Measurements from ENCODE around the gene IQGAP3.
A peak's percentile ranks its signal among the peaks of the same experiment; 100 is the strongest.

The IQGAP3 gene

GRCh38 chr1:156602557-156602993 lies 30.2 kb upstream of the IQGAP3 start:
- Histone ChIP-seq H3K27me3 (ENCODE audit: control insufficient read depth, insufficient read depth, low read length) (no peaks in the 10 kb centered on the region), H3K4me3 (ENCODE audit: low read length) (no peak overlapping the region), H3K9ac (ENCODE audit: low read length) (no peak overlapping the region), H3K36me3 (ENCODE audit: control insufficient read depth, insufficient read depth, low read length) (no peaks in the 10 kb centered on the region), H3K4me1 (ENCODE audit: control insufficient read depth, insufficient read depth, low read length) (peaks cover 13% of the 10 kb centered on the region), H3K9me3 (ENCODE audit: control insufficient read depth, low read length) (no peaks in the 10 kb centered on the region)

GRCh38 chr1:156601892-156602291 lies 29.5 kb upstream of the IQGAP3 start:
- H3K9ac ChIP-seq (ENCODE audit: low read length) = peak overlapping the region; percentile 70
- H3K9me3 ChIP-seq (ENCODE audit: control insufficient read depth, low read length) = no peaks in the 10 kb centered on the region
- H3K36me3 ChIP-seq (ENCODE audit: control insufficient read depth, insufficient read depth, low read length) = no peaks in the 10 kb centered on the region
- peak overlapping the region; percentile 52 for H3K4me3 ChIP-seq (ENCODE audit: low read length)
- H3K27me3 ChIP-seq (ENCODE audit: control insufficient read depth, insufficient read depth, low read length) = no peaks in the 10 kb centered on the region
- peaks cover 13% of the 10 kb centered on the region for H3K4me1 ChIP-seq (ENCODE audit: control insufficient read depth, insufficient read depth, low read length)

- peak within 1 kb of the TSS; percentile 70 for H3K9ac ChIP-seq (ENCODE audit: low read length)
- H3K9me3 ChIP-seq (ENCODE audit: control insufficient read depth, low read length) = no peaks in the 10 kb centered on the region
- peak within 1 kb of the TSS; percentile 52 for H3K4me3 ChIP-seq (ENCODE audit: low read length)
- peaks cover 3% of the 10 kb centered on the region for H3K36me3 ChIP-seq (ENCODE audit: control insufficient read depth, insufficient read depth, low read length)
- H3K4me1 ChIP-seq (ENCODE audit: control insufficient read depth, insufficient read depth, low read length) = peaks cover 13% of the 10 kb centered on the region
- H3K27me3 ChIP-seq (ENCODE audit: control insufficient read depth, insufficient read depth, low read length) = no peaks in the 10 kb centered on the region
Observed at GRCh38 chr1:156601122-156601830, 28.9 kb upstream of the IQGAP3 start, which contains the start of gene GPATCH4. TSS of gene GPATCH4 (minus strand) at chr1:156601479.

GRCh38 chr1:156600733-156601121 lies 28.4 kb upstream of the IQGAP3 start:
- H3K9me3 ChIP-seq (ENCODE audit: control insufficient read depth, low read length) = no peaks in the 10 kb centered on the region
- H3K4me3 ChIP-seq (ENCODE audit: low read length) = peak overlapping the region; percentile 52
- peak overlapping the region; percentile 70 for H3K9ac ChIP-seq (ENCODE audit: low read length)
- no peaks in the 10 kb centered on the region for H3K27me3 ChIP-seq (ENCODE audit: control insufficient read depth, insufficient read depth, low read length)
- H3K36me3 ChIP-seq (ENCODE audit: control insufficient read depth, insufficient read depth, low read length) = peaks cover 5% of the 10 kb centered on the region
- H3K4me1 ChIP-seq (ENCODE audit: control insufficient read depth, insufficient read depth, low read length) = peaks cover 13% of the 10 kb centered on the region

GRCh38 chr1:156599811-156600210 lies 27.4 kb upstream of the IQGAP3 start:
- no peak overlapping the region for H3K4me3 ChIP-seq (ENCODE audit: low read length)

GRCh38 chr1:156598731-156599432 lies 26.5 kb upstream of the IQGAP3 start:
- H3K4me3 ChIP-seq (ENCODE audit: low read length) = no peak overlapping the region
- H3K36me3 ChIP-seq (ENCODE audit: control insufficient read depth, insufficient read depth, low read length) = peaks cover 10% of the 10 kb centered on the region

More at GRCh38 chr1:156599811-156600210, 27.4 kb upstream of the IQGAP3 start:
- Histone ChIP-seq H3K9me3 (ENCODE audit: control insufficient read depth, low read length) (no peaks in the 10 kb centered on the region), H3K27me3 (ENCODE audit: control insufficient read depth, insufficient read depth, low read length) (no peaks in the 10 kb centered on the region), H3K9ac (ENCODE audit: low read length) (no peak overlapping the region), H3K36me3 (ENCODE audit: control insufficient read depth, insufficient read depth, low read length) (peaks cover 8% of the 10 kb centered on the region), H3K4me1 (ENCODE audit: control insufficient read depth, insufficient read depth, low read length) (peaks cover 13% of the 10 kb centered on the region)

GRCh38 chr1:156598125-156598524 lies 25.8 kb upstream of the IQGAP3 start:
- Histone ChIP-seq H3K4me1 (ENCODE audit: control insufficient read depth, insufficient read depth, low read length) (peaks cover 13% of the 10 kb centered on the region), H3K4me3 (ENCODE audit: low read length) (no peak overlapping the region), H3K9me3 (ENCODE audit: control insufficient read depth, low read length) (no peaks in the 10 kb centered on the region), H3K27me3 (ENCODE audit: control insufficient read depth, insufficient read depth, low read length) (no peaks in the 10 kb centered on the region), H3K9ac (ENCODE audit: low read length) (no peak overlapping the region), H3K36me3 (ENCODE audit: control insufficient read depth, insufficient read depth, low read length) (peaks cover 10% of the 10 kb centered on the region)

More at GRCh38 chr1:156598731-156599432, 26.5 kb upstream of the IQGAP3 start:
- no peaks in the 10 kb centered on the region for H3K9me3 ChIP-seq (ENCODE audit: control insufficient read depth, low read length)
- H3K9ac ChIP-seq (ENCODE audit: low read length) = no peak overlapping the region
- H3K27me3 ChIP-seq (ENCODE audit: control insufficient read depth, insufficient read depth, low read length) = no peaks in the 10 kb centered on the region
- peaks cover 13% of the 10 kb centered on the region for H3K4me1 ChIP-seq (ENCODE audit: control insufficient read depth, insufficient read depth, low read length)

GRCh38 chr1:156596426-156596825 lies 24.1 kb upstream of the IQGAP3 start:
- Histone ChIP-seq H3K4me1 (ENCODE audit: control insufficient read depth, insufficient read depth, low read length) (peaks cover 19% of the 10 kb centered on the region), H3K27me3 (ENCODE audit: control insufficient read depth, insufficient read depth, low read length) (no peaks in the 10 kb centered on the region), H3K36me3 (ENCODE audit: control insufficient read depth, insufficient read depth, low read length) (peaks cover 10% of the 10 kb centered on the region), H3K9ac (ENCODE audit: low read length) (no peak overlapping the region), H3K9me3 (ENCODE audit: control insufficient read depth, low read length) (no peaks in the 10 kb centered on the region), H3K4me3 (ENCODE audit: low read length) (no peak overlapping the region)

GRCh38 chr1:156595016-156595415 lies 22.7 kb upstream of the IQGAP3 start:
- no peaks in the 10 kb centered on the region for H3K9me3 ChIP-seq (ENCODE audit: control insufficient read depth, low read length)
- no peak overlapping the region for H3K9ac ChIP-seq (ENCODE audit: low read length)
- peaks cover 18% of the 10 kb centered on the region for H3K4me1 ChIP-seq (ENCODE audit: control insufficient read depth, insufficient read depth, low read length)
- no peaks in the 10 kb centered on the region for H3K27me3 ChIP-seq (ENCODE audit: control insufficient read depth, insufficient read depth, low read length)
- no peak overlapping the region for H3K4me3 ChIP-seq (ENCODE audit: low read length)
- peaks cover 10% of the 10 kb centered on the region for H3K36me3 ChIP-seq (ENCODE audit: control insufficient read depth, insufficient read depth, low read length)

GRCh38 chr1:156594190-156594589 lies 21.8 kb upstream of the IQGAP3 start:
- H3K4me3 ChIP-seq (ENCODE audit: low read length) = no peak overlapping the region
- H3K9me3 ChIP-seq (ENCODE audit: control insufficient read depth, low read length) = no peaks in the 10 kb centered on the region
- peaks cover 10% of the 10 kb centered on the region for H3K36me3 ChIP-seq (ENCODE audit: control insufficient read depth, insufficient read depth, low read length)
- no peak overlapping the region for H3K9ac ChIP-seq (ENCODE audit: low read length)
- no peaks in the 10 kb centered on the region for H3K27me3 ChIP-seq (ENCODE audit: control insufficient read depth, insufficient read depth, low read length)
- peaks cover 18% of the 10 kb centered on the region for H3K4me1 ChIP-seq (ENCODE audit: control insufficient read depth, insufficient read depth, low read length)

GRCh38 chr1:156593661-156593989 lies 21.3 kb upstream of the IQGAP3 start:
- Histone ChIP-seq H3K36me3 (ENCODE audit: control insufficient read depth, insufficient read depth, low read length) (peaks cover 10% of the 10 kb centered on the region), H3K27me3 (ENCODE audit: control insufficient read depth, insufficient read depth, low read length) (no peaks in the 10 kb centered on the region), H3K4me1 (ENCODE audit: control insufficient read depth, insufficient read depth, low read length) (peaks cover 18% of the 10 kb centered on the region), H3K4me3 (ENCODE audit: low read length) (no peak overlapping the region), H3K9ac (ENCODE audit: low read length) (no peak overlapping the region), H3K9me3 (ENCODE audit: control insufficient read depth, low read length) (no peaks in the 10 kb centered on the region)

- peaks cover 18% of the 10 kb centered on the region for H3K4me1 ChIP-seq (ENCODE audit: control insufficient read depth, insufficient read depth, low read length)
- peak overlapping the region; percentile 97 for H3K9ac ChIP-seq (ENCODE audit: low read length)
- peaks cover 10% of the 10 kb centered on the region for H3K36me3 ChIP-seq (ENCODE audit: control insufficient read depth, insufficient read depth, low read length)
- H3K9me3 ChIP-seq (ENCODE audit: control insufficient read depth, low read length) = no peaks in the 10 kb centered on the region
- H3K27me3 ChIP-seq (ENCODE audit: control insufficient read depth, insufficient read depth, low read length) = no peaks in the 10 kb centered on the region
- H3K4me3 ChIP-seq (ENCODE audit: low read length) = no peak overlapping the region
Observed at GRCh38 chr1:156592910-156593660, 20.7 kb upstream of the IQGAP3 start.
